GM12875 (cell line): Measurements from ENCODE around the gene PTPRJ.

ENCODE experiments used
- H3K4me3 ChIP-seq: one replicate; pipeline ENCODE4 v1.5.1; 2011; ENCODE audit warnings: low read depth, low read length, control low read depth
- CTCF ChIP-seq: IDR thresholded peaks from 2 replicates; pipeline ENCODE4 v1.5.1; 2011; ENCODE audit warnings: low read depth, mild to moderate bottlenecking, control low read depth, inconsistent platforms, low read length, moderate library complexity, borderline replicate concordance; ENCODE audit not compliant: insufficient read depth

PTPRJ gene

GRCh38 chr11:48011798-48012391 lies 31.5 kb downstream of the PTPRJ start:
- no peak for TF ChIP-seq CTCF
- no peak overlapping the region for H3K4me3 ChIP-seq

GRCh38 chr11:48013269-48013901 lies 33.0 kb downstream of the PTPRJ start:
- no peak overlapping the region for H3K4me3 ChIP-seq
- no peak for TF ChIP-seq CTCF

- TF ChIP-seq CTCF: no peak
- no peak overlapping the region for H3K4me3 ChIP-seq
Observed at GRCh38 chr11:48014917-48015316, 34.6 kb downstream of the PTPRJ start.

- H3K4me3 ChIP-seq: no peak overlapping the region
- no peak for TF ChIP-seq CTCF
Observed at GRCh38 chr11:48017105-48017830, 36.9 kb downstream of the PTPRJ start.

GRCh38 chr11:48017831-48018527 lies 37.6 kb downstream of the PTPRJ start:
- no peak for TF ChIP-seq CTCF
- no peak overlapping the region for H3K4me3 ChIP-seq

GRCh38 chr11:48018528-48019216 lies 38.3 kb downstream of the PTPRJ start:
- TF ChIP-seq CTCF: no peak
- H3K4me3 ChIP-seq: no peak overlapping the region
